Measurements from ENCODE around the gene GPALPP1. TPM values are rescaled to one million over a fixed set of nuclear protein-coding genes. Genes with fewer than 3 reads are reported as not detected.
"Not testable (repeated sequence)": the region's sequence is repeated elsewhere in the genome, so short reads cannot be mapped to it uniquely, and the experiment has no call there.

The GPALPP1 gene
- polyA plus RNA-seq, 12 donors: 24.0 to 45.9 (median 31.7) TPM; not detected in 1

- no peak for DNase-seq
These were observed 603 bp downstream of the GPALPP1 start for GRCh38 chr13:44989941-44990340.

- DNase-seq: no peak
These were observed 14.1 kb downstream of the GPALPP1 start for GRCh38 chr13:45003417-45003816.

- DNase-seq: no peak
These were observed 14.8 kb downstream of the GPALPP1 start for GRCh38 chr13:45004096-45004495.

- no peak for DNase-seq
These were observed 17.9 kb downstream of the GPALPP1 start for GRCh38 chr13:45007225-45007624.

GRCh38 chr13:45007823-45008222 lies 18.5 kb downstream of the GPALPP1 start:
- DNase-seq: no peak

GRCh38 chr13:45011198-45011597 lies 21.9 kb downstream of the GPALPP1 start:
- DNase-seq: no peak

GRCh38 chr13:45015300-45015699 lies 26.0 kb downstream of the GPALPP1 start:
- DNase-seq: no peak

GRCh38 chr13:45016792-45017425 lies 27.6 kb downstream of the GPALPP1 start:
- no peak for DNase-seq

GRCh38 chr13:45019981-45020380 lies 30.6 kb downstream of the GPALPP1 start:
- DNase-seq: not testable (repeated sequence)

GRCh38 chr13:45021250-45021649 lies 31.9 kb downstream of the GPALPP1 start:
- no peak for DNase-seq

- no peak for DNase-seq
These were observed 35.5 kb downstream of the GPALPP1 start for GRCh38 chr13:45024847-45025246.

- no peak for DNase-seq
These were observed 45.0 kb downstream of the GPALPP1 start for GRCh38 chr13:45034342-45034741.

GRCh38 chr13:45036206-45036605 lies 46.9 kb downstream of the GPALPP1 start:
- no peak for DNase-seq

GRCh38 chr13:45040173-45040572 lies 50.8 kb downstream of the GPALPP1 start:
- DNase-seq: no peak

GRCh38 chr13:45040622-45041021 lies 51.3 kb downstream of the GPALPP1 start:
- DNase-seq: no peak

- no peak for DNase-seq
These were observed 53.2 kb downstream of the GPALPP1 start for GRCh38 chr13:45042539-45042938.

- DNase-seq: no peak
These were observed 57.1 kb downstream of the GPALPP1 start for GRCh38 chr13:45046445-45046844.

GRCh38 chr13:45047394-45048310 lies 58.3 kb downstream of the GPALPP1 start:
- peak; percentile 72 for DNase-seq

- no peak for DNase-seq
These were observed 59.6 kb downstream of the GPALPP1 start for GRCh38 chr13:45048890-45049407.

GRCh38 chr13:45049478-45049877 lies 60.1 kb downstream of the GPALPP1 start:
- DNase-seq: no peak

- no peak for DNase-seq
These were observed 62.0 kb downstream of the GPALPP1 start for GRCh38 chr13:45051315-45051714.

GRCh38 chr13:45055198-45055901 lies 66.0 kb downstream of the GPALPP1 start:
- no peak for DNase-seq
